Measurements from ENCODE around the gene PTTG1IP.

DNA sequence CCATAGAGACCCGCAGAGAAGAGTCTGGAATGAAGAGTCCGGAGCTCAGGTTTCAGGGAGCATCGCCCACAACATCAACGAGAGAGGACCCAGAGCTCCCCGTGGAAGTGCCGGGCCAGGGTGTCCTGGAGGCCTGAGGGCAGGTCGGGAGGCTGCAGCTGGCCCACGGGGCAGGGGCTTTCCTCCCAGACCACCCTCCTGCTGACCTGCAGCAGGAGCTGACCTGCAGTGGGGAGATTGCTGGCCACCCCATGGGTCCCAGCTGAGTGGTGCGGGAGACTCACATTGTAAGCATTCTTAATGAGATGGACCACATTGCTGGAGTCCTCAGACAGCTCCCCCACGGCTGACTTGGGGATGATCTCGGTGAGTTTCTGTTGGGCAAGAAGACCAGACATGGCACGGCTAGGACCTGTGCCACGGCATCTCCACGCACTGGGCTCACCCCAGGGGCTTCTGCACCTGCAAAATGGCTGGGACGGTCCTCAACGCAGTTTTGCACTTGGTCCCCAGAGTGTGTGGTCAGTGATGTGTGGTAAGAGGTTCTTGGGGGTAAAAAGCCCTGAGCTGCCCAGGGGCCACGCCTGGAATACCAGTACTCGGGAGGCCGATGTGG lies 21.3 kb upstream of the PTTG1IP start:
- TF ChIP-seq, protein P1, sequence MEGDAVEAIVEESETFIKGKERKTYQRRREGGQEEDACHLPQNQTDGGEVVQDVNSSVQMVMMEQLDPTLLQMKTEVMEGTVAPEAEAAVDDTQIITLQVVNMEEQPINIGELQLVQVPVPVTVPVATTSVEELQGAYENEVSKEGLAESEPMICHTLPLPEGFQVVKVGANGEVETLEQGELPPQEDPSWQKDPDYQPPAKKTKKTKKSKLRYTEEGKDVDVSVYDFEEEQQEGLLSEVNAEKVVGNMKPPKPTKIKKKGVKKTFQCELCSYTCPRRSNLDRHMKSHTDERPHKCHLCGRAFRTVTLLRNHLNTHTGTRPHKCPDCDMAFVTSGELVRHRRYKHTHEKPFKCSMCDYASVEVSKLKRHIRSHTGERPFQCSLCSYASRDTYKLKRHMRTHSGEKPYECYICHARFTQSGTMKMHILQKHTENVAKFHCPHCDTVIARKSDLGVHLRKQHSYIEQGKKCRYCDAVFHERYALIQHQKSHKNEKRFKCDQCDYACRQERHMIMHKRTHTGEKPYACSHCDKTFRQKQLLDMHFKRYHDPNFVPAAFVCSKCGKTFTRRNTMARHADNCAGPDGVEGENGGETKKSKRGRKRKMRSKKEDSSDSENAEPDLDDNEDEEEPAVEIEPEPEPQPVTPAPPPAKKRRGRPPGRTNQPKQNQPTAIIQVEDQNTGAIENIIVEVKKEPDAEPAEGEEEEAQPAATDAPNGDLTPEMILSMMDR (IDR thresholded peaks at IDR 0.05) = no peak
- TF ChIP-seq ZFX (IDR thresholded peaks at IDR 0.05; ENCODE audit: borderline replicate concordance) = no peak

Data from 22Rv1 (cell line).